Panc1 (cell line): ENCODE data around the gene ARSG. TPM values are rescaled to one million over a fixed set of nuclear protein-coding genes. Genes with fewer than 3 reads are reported as not detected.

Source experiments
- ATAC-seq: fragments of 200-7000 bp; cut with Tn5 transposase; 2 replicates; pipeline ENCODE4 v1.9.1; 2020; ENCODE audit warnings: mild to moderate bottlenecking, moderate library complexity
- BruUV-seq: library from RNA; stranded (reverse); fragments of 400-500 nt; replicated peaks from 2 replicates; lab custom pipeline; 2021; lab: Mats Ljungman, UMichigan
- CTCF ChIA-PET: fragments of 300-600 bp; sonication (Branson Sonifier 250); formaldehyde crosslinking; loops from one replicate; lab custom pipeline; 2022; ENCODE audit warnings: antibody characterized with exemption; lab: Charles Lee
- POLR2A ChIA-PET: fragments of 300-600 bp; sonication (Branson Sonifier 250); formaldehyde crosslinking; loops from one replicate; lab custom pipeline; 2022; ENCODE audit warnings: antibody characterized with exemption; lab: Charles Lee
- DNase-seq: peaks from one replicate; pipeline ENCODE4 v3.0.0-alpha.2; 2010; ENCODE audit warnings: low read depth, low spot score
- H3K27ac ChIP-seq: 2 replicates; pipeline ENCODE4 v1.5.1; 2011; ENCODE audit warnings: mild to moderate bottlenecking, low read length, inconsistent platforms
- H3K27me3 ChIP-seq: fragments of 200-500 bp; sonication (Bioruptor generic); 2 replicates; pipeline ENCODE4 v1.6.0; 2014; ENCODE audit warnings: low read length, inconsistent platforms; ENCODE audit not compliant: control insufficient read depth, insufficient read depth
- H3K36me3 ChIP-seq: fragments of 200-500 bp; sonication (Bioruptor generic); 2 replicates; pipeline ENCODE4 v1.5.1; 2014; ENCODE audit warnings: inconsistent platforms, mild to moderate bottlenecking, low read length, moderate library complexity; ENCODE audit not compliant: control insufficient read depth, insufficient read depth
- H3K4me1 ChIP-seq: 2 replicates; pipeline ENCODE4 v1.5.1; 2011; ENCODE audit warnings: inconsistent platforms, mild to moderate bottlenecking, low read length, moderate library complexity; ENCODE audit not compliant: control insufficient read depth, insufficient read depth
- H3K4me3 ChIP-seq, 2 experiments: 2 replicates each; pipeline ENCODE4 v1.5.1; 2011 to 2012; ENCODE audit warnings: low read depth in 2 of 2, low read length in 2 of 2, mild to moderate bottlenecking in 2 of 2, inconsistent platforms in 1 of 2, moderate library complexity in 1 of 2
- H3K9me3 ChIP-seq: fragments of 200-500 bp; sonication (Bioruptor generic); 2 replicates; pipeline ENCODE4 v1.5.1; 2014; ENCODE audit warnings: low read depth, mild to moderate bottlenecking, inconsistent platforms, low read length, moderate library complexity; ENCODE audit not compliant: control insufficient read depth, insufficient read depth
- POLR2AphosphoS5 ChIP-seq: IDR thresholded peaks from 2 replicates; pipeline ENCODE4 v1.6.1; 2012; ENCODE audit warnings: mild to moderate bottlenecking, low read depth, low read length, moderate library complexity
- SIN3A ChIP-seq: IDR thresholded peaks from 2 replicates; pipeline ENCODE4 v1.6.1; 2012; ENCODE audit warnings: low read depth, mild to moderate bottlenecking, low read length, moderate library complexity, borderline replicate concordance; ENCODE audit not compliant: insufficient read depth
- TCF7L2 ChIP-seq: IDR thresholded peaks from 2 replicates; pipeline ENCODE4 v1.6.1; 2011; ENCODE audit warnings: mild to moderate bottlenecking, low read depth, low read length, inconsistent platforms
- in situ Hi-C: cut with HindIII; loops from 2 replicates; pipeline ENCODE4 v1.10.0; 2016; ENCODE audit warnings: low sequenced_read_pairs, low pct_unique_long_range_greater_than_20kb
- intact Hi-C: fragments of 100-400 bp; cut with micrococcal nuclease; formaldehyde crosslinking; loops from one replicate; pipeline ENCODE4 v1.10.0; 2022; ENCODE audit not compliant: unreplicated experiment
- total RNA-seq: library from RNA; stranded (reverse); gene quantifications from one replicate; pipeline ENCODE4 v1.2.1, GENCODE V29; 2021; ENCODE audit not compliant: unreplicated experiment
- TF ChIP-seq, protein P1 (sequence below), 2 experiments: IDR thresholded peaks; 2 replicates each; pipeline ENCODE4 v1.6.1; 2011 to 2012; ENCODE audit warnings: low read depth in 2 of 2, control low read depth in 1 of 2, low read length in 1 of 2, mild to moderate bottlenecking in 1 of 2, moderate library complexity in 1 of 2; ENCODE audit not compliant: insufficient read depth in 1 of 2
- TF ChIP-seq, protein P2 (sequence below): fragments of 450-650 bp; IDR thresholded peaks from 2 replicates; pipeline ENCODE4 v1.5.1; 2017; ENCODE audit warnings: mild to moderate bottlenecking

The ARSG gene
- total RNA-seq, 1 experiment from 2014 or later, result 2.3 TPM

DNA sequence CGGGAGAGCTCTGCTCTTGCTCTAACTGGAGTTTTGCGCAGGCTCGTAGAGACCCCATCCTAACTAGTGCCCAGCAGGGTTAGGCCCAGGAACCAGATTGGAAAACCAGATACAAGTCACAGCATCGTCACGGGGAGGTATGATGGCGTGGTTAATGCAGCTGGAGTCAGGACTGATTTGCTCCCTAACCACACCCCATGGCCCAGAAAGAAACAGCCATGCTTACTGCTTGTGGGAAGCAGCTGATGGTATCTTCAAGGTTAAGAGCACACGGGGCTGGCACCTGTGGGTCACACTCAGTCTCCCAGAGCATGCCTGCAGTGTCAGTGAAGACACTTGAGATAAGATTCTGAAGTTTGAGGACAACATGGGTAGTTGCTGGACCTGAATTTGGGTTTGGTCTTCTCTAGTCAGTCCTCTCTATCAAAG lies 105.8 kb downstream of the ARSG start:
- CTCF ChIA-PET, result no interaction called here
- Histone ChIP-seq H3K4me1 (no peaks in the 10 kb centered on the region), H3K4me3 (no peak overlapping the region), H3K27ac (no peak overlapping the region), H3K27me3 (no peaks in the 10 kb centered on the region), H3K36me3 (no peaks in the 10 kb centered on the region), H3K9me3 (no peaks in the 10 kb centered on the region)
- no peak for DNase-seq
- ATAC-seq, result no peak
- TF ChIP-seq, protein P1, sequence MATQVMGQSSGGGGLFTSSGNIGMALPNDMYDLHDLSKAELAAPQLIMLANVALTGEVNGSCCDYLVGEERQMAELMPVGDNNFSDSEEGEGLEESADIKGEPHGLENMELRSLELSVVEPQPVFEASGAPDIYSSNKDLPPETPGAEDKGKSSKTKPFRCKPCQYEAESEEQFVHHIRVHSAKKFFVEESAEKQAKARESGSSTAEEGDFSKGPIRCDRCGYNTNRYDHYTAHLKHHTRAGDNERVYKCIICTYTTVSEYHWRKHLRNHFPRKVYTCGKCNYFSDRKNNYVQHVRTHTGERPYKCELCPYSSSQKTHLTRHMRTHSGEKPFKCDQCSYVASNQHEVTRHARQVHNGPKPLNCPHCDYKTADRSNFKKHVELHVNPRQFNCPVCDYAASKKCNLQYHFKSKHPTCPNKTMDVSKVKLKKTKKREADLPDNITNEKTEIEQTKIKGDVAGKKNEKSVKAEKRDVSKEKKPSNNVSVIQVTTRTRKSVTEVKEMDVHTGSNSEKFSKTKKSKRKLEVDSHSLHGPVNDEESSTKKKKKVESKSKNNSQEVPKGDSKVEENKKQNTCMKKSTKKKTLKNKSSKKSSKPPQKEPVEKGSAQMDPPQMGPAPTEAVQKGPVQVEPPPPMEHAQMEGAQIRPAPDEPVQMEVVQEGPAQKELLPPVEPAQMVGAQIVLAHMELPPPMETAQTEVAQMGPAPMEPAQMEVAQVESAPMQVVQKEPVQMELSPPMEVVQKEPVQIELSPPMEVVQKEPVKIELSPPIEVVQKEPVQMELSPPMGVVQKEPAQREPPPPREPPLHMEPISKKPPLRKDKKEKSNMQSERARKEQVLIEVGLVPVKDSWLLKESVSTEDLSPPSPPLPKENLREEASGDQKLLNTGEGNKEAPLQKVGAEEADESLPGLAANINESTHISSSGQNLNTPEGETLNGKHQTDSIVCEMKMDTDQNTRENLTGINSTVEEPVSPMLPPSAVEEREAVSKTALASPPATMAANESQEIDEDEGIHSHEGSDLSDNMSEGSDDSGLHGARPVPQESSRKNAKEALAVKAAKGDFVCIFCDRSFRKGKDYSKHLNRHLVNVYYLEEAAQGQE (IDR thresholded peaks at IDR 0.05; ENCODE audit: insufficient read depth in 1 of 2, low read depth in 2 of 2, low read length in 1 of 2), result no peak
- TF ChIP-seq TCF7L2 (no peak), SIN3A (no peak), POLR2AphosphoS5 (no peak)
- TF ChIP-seq, protein P2, sequence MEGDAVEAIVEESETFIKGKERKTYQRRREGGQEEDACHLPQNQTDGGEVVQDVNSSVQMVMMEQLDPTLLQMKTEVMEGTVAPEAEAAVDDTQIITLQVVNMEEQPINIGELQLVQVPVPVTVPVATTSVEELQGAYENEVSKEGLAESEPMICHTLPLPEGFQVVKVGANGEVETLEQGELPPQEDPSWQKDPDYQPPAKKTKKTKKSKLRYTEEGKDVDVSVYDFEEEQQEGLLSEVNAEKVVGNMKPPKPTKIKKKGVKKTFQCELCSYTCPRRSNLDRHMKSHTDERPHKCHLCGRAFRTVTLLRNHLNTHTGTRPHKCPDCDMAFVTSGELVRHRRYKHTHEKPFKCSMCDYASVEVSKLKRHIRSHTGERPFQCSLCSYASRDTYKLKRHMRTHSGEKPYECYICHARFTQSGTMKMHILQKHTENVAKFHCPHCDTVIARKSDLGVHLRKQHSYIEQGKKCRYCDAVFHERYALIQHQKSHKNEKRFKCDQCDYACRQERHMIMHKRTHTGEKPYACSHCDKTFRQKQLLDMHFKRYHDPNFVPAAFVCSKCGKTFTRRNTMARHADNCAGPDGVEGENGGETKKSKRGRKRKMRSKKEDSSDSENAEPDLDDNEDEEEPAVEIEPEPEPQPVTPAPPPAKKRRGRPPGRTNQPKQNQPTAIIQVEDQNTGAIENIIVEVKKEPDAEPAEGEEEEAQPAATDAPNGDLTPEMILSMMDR, result no peak
- BruUV-seq, result no TSS peak
- POLR2A ChIA-PET, result no interaction called here
- intact Hi-C loops (loop anchor here (10.0 kb wide), 1 partner anchor 132 kb away; no protein-coding TSS in a partner anchor), in situ Hi-C loops (no loop called here)

DNA sequence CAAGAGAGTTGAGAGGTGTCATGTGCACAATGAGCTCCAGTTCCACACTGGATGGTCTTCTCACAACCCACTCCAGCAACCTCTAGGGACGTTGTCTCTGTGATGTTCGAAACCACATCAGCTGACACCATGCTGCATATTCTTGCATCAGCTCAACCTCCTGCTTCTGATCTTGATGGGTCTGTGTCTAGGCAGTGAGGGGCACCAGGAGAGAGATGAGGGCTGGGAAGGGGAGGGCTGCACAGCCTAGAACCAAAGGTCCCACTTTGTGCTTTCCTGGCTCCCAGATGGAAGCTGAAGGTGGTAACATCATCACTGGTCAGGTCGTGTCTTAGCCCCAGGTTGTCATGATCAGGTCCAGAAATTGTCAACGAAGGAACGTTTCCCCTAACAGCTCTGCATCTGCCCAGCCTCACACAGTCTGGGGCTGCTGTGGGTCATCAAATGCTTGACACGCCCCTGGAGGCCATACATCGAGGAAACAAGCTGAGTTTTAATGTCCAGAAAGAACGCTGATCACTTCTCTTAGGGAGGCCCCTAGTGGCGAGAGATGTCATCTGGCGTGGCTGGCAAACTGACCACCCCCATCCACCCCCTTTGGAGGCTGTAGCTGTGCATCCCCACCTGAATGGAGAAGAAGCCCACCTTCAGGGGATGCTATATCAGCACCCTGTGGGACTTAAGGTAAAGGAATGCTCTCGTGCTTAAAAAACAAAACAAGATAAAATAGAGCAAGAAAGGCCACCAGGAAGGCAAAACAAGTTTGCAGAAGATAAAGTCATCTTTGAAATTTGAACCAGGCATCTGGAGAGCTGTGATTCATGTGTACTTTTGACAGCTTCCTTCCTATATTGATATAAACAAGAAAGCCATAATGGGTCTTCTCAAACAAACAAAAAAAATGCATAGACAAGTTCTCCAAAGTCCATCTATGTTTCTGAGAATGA lies 107.7 kb downstream of the ARSG start:
- DNase-seq (peak; percentile 32), ATAC-seq (peak; percentile 89)
- Histone ChIP-seq H3K36me3 (no peaks in the 10 kb centered on the region), H3K9me3 (no peaks in the 10 kb centered on the region), H3K27me3 (no peaks in the 10 kb centered on the region), H3K4me1 (no peaks in the 10 kb centered on the region), H3K27ac (no peak overlapping the region), H3K4me3 (no peak overlapping the region)
- TF ChIP-seq POLR2AphosphoS5 (no peak), SIN3A (no peak)
- TF ChIP-seq, protein P2, result peak; percentile 81
- intact Hi-C loops, result loop anchor here (10.0 kb wide), 1 partner anchor 134 kb away; no protein-coding TSS in a partner anchor
- no TSS peak for BruUV-seq
- POLR2A ChIA-PET, result no interaction called here
- CTCF ChIA-PET, result interaction anchor here (0.5 to 1.3 kb wide), 5 partner anchors 134 to 166 kb away, joined by 3 to 9 read pairs (median 4); no protein-coding TSS in a partner anchor
- in situ Hi-C loops, result no loop called here
